ENCODE measurements around the gene ATP13A3. TPM values are rescaled to one million over a fixed set of nuclear protein-coding genes. Genes with fewer than 3 reads are reported as not detected.

ATP13A3 gene
- total and polyA plus RNA-seq, 9 of the 15 experiments (the other 6 are each of a cell fraction or from before 2014, with no cell fraction given), result 16.6 to 135 (median 86.6) TPM

- 0 out of 2 replicates have a peak, but pooled peaks have one; percentile 34 for TF ChIP-seq THRB (CRISPR knock-in tag; conservative IDR thresholded peaks at IDR 0.05)
- no peak for TF ChIP-seq RFX5 (IDR thresholded peaks at IDR 0.05; ENCODE audit: low read depth, low read length)
- 0 out of 2 replicates have a peak, but pooled peaks have one; percentile 11 for TF ChIP-seq GATAD2A (IDR thresholded peaks at IDR 0.05)
- TF ChIP-seq ZNF311 (CRISPR knock-in tag; IDR thresholded peaks at IDR 0.05), result no peak
- TF ChIP-seq KAT2B (IDR thresholded peaks at IDR 0.05; ENCODE audit: low read depth, low read length), result no peak
- 0 out of 2 replicates have a peak, but pooled peaks have one; percentile 28 for TF ChIP-seq CBX1 (IDR thresholded peaks at IDR 0.05; ENCODE audit: low read depth)
- no peak for TF ChIP-seq USF1 (CRISPR knock-in tag; IDR thresholded peaks at IDR 0.05)
- TF ChIP-seq RAD51 (IDR thresholded peaks at IDR 0.05; ENCODE audit: borderline replicate concordance, low read depth), result no peak
- TF ChIP-seq OTX1 (CRISPR knock-in tag; IDR thresholded peaks at IDR 0.05), result no peak
- no peak for TF ChIP-seq YY1 (IDR thresholded peaks at IDR 0.05; ENCODE audit: borderline replicate concordance in 1 of 3, control insufficient read depth in 1 of 3, extremely low read depth in 1 of 3, insufficient read depth in 3 of 3, insufficient read length in 1 of 3, insufficient replicate concordance in 2 of 3, low read depth in 1 of 3, low read length in 2 of 3)
- 0 out of 4 replicates have a peak, but pooled peaks of 1 of the 2 experiments have one; percentile 41 for TF ChIP-seq MLLT1 (IDR thresholded peaks at IDR 0.05)
- TF ChIP-seq HDGF (IDR thresholded peaks at IDR 0.05), result no peak
- no peak for TF ChIP-seq CHAMP1 (IDR thresholded peaks at IDR 0.05)
- no peak for TF ChIP-seq ZBTB8A (IDR thresholded peaks at IDR 0.05; ENCODE audit: partially characterized antibody)
- TF ChIP-seq POLR2G (IDR thresholded peaks at IDR 0.05; ENCODE audit: low read depth, low read length), result no peak
- no peak for TF ChIP-seq HMGXB4 (CRISPR knock-in tag; IDR thresholded peaks at IDR 0.05)
- TF ChIP-seq ZNF347 (CRISPR knock-in tag; IDR thresholded peaks at IDR 0.05; ENCODE audit: low read depth), result no peak
- no peak for TF ChIP-seq NFIX (CRISPR knock-in tag; IDR thresholded peaks at IDR 0.05; ENCODE audit: low read depth)
- TF ChIP-seq RB1 (IDR thresholded peaks at IDR 0.05; ENCODE audit: low read depth), result no peak
- TF ChIP-seq ETV1 (tag; conservative IDR thresholded peaks at IDR 0.05; ENCODE audit: low read depth), result no peak; the same call in 1 of the 2 replicates
Measured at GRCh38 chr3:194488055-194488742, 1.4 kb upstream of the ATP13A3 start (continued).
